GM19467 (cell line): ENCODE results near the gene DRD1.

Source experiments
- ATAC-seq: cut with Tn5 transposase; IDR thresholded peaks from one replicate; pipeline ENCODE4 v1.9.1; 2021; ENCODE audit warnings: mild to moderate bottlenecking, moderate library complexity; ENCODE audit not compliant: unreplicated experiment

The DRD1 gene

GRCh38 chr5:175444060-175444904 is at the start of gene DRD1:
Gene DRD1, minus strand, starts transcription at chr5:175444182. Its CDS starts 1,083 bp downstream, at chr5:175443099.
- no peak for ATAC-seq

- no peak for ATAC-seq
These were observed 49.7 kb upstream of the DRD1 start for GRCh38 chr5:175493726-175494125.

- ATAC-seq = no peak
These were observed 49.3 kb upstream of the DRD1 start for GRCh38 chr5:175493260-175493659.

- ATAC-seq = no peak
These were observed 47.2 kb upstream of the DRD1 start for GRCh38 chr5:175491223-175491622.

GRCh38 chr5:175489693-175490443 is 45.9 kb upstream of the DRD1 start:
- no peak for ATAC-seq

- no peak for ATAC-seq
These were observed 43.7 kb upstream of the DRD1 start for GRCh38 chr5:175487514-175488222.

GRCh38 chr5:175485631-175486030 is 41.6 kb upstream of the DRD1 start:
- ATAC-seq = no peak

- no peak for ATAC-seq
These were observed 40.8 kb upstream of the DRD1 start for GRCh38 chr5:175484829-175485228.

GRCh38 chr5:175484322-175484721 is 40.3 kb upstream of the DRD1 start:
- no peak for ATAC-seq

- no peak for ATAC-seq
These were observed 39.4 kb upstream of the DRD1 start for GRCh38 chr5:175483337-175483736.

- peak; percentile 17 for ATAC-seq
These were observed 35.3 kb upstream of the DRD1 start for GRCh38 chr5:175479125-175479881.

- peak; percentile 91 for ATAC-seq
These were observed 34.6 kb upstream of the DRD1 start, which contains the start of gene SFXN1 for GRCh38 chr5:175478384-175479124. Gene SFXN1, plus strand, starts transcription at chr5:175478560. Its CDS starts 13,544 bp downstream, at chr5:175492104.

- ATAC-seq = no peak
These were observed 34.0 kb upstream of the DRD1 start for GRCh38 chr5:175478008-175478383.

- no peak for ATAC-seq
These were observed 33.5 kb upstream of the DRD1 start for GRCh38 chr5:175477440-175477839.

GRCh38 chr5:175475248-175475647 is 31.3 kb upstream of the DRD1 start:
- ATAC-seq = no peak

- no peak for ATAC-seq
These were observed 28.4 kb upstream of the DRD1 start for GRCh38 chr5:175472378-175472777.

GRCh38 chr5:175471628-175472027 is 27.6 kb upstream of the DRD1 start:
- ATAC-seq = no peak

GRCh38 chr5:175471196-175471595 is 27.2 kb upstream of the DRD1 start:
- ATAC-seq = no peak

- ATAC-seq = no peak
These were observed 26.8 kb upstream of the DRD1 start for GRCh38 chr5:175470781-175471180.

GRCh38 chr5:175469916-175470315 is 25.9 kb upstream of the DRD1 start:
- ATAC-seq = no peak
